Pons (tissue), 1 donor: Measurements from ENCODE around the gene ZSCAN9.

ENCODE experiments used
- DNase-seq: peaks from one replicate; pipeline ENCODE4 v3.0.0-alpha.2; 2016; ENCODE audit warnings: low spot score

ZSCAN9 gene

DNA sequence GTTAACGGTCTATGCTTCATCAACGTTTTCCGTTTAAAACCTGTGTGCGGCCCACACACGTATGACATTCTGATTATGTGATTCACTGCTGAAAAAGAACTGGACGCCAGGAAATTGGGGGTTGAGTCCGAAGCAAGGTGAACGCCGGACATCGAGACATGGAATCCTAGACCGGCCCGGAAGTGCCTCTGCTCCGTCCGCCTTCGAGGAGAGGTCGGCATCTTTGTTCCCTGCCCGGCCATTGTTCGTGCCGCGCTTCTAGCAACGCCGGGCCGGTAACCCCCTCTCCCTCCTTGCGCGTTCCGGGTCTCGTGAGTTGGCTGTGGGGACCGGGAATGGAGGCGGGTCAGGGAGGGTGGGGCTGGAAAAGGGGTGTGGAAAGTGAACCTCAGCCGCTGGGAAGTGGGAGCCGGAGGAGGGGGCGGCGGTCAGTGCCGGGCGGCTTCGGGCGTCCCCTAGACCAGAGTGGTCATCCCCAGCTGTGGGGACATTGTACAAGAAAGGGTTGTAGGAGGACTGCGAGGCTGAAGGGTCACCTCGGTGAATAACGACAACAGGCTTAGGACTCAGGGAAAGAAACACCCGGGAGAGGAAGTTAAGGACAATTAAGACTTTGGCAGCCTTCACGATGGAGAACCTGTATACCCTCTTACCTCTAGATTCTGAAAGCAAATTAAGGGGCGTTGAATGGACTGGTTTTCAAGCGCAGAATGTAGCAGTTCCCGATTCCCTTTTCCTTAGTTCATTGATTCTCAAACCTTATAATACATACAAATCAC lies at the start of gene ZSCAN9:
Gene ZSCAN9 (plus strand): TSS at position 220 of the 779 bp plus-strand sequence. CDS start 1,810 bp downstream, outside the sequence.
- peak; percentile 61 for DNase-seq

DNA sequence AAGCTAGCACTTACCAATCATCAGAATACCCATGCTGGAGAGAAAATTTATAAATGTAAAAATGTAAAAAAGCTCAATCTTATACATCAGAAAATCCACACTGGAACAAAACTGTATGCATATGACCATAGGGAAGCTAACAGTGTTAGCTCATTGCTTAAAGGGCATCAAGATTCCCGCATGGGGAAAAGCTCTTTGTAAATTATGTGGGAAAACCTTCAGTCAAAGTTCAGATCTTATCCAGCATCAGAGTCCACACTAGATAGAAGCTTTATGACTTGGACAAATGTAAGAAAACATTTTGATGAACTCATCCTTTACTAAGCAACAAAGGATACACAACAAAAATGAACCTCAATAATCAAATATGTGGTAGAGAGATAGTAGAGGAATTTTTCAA lies 48.7 kb upstream of the ZSCAN9 start:
- no peak for DNase-seq

DNA sequence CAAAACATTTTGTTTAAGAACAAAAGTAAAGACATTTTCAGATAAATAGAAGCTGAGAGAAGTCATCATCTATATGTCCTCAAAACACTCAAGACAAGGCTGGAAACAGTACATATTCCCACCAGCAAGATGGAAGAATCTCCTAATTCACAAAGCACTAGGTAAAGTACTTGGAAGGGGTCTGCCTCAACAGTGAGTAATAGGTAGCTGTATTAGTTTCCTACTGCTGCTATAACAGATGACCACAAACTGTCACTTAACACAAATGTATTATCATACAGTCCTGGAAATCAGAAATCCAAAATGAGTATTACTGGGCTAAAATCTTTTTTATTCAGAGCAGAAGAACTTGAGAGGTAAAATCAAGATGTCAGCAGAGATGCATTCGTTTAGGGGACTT lies 42.8 kb upstream of the ZSCAN9 start:
- no peak for DNase-seq

DNA sequence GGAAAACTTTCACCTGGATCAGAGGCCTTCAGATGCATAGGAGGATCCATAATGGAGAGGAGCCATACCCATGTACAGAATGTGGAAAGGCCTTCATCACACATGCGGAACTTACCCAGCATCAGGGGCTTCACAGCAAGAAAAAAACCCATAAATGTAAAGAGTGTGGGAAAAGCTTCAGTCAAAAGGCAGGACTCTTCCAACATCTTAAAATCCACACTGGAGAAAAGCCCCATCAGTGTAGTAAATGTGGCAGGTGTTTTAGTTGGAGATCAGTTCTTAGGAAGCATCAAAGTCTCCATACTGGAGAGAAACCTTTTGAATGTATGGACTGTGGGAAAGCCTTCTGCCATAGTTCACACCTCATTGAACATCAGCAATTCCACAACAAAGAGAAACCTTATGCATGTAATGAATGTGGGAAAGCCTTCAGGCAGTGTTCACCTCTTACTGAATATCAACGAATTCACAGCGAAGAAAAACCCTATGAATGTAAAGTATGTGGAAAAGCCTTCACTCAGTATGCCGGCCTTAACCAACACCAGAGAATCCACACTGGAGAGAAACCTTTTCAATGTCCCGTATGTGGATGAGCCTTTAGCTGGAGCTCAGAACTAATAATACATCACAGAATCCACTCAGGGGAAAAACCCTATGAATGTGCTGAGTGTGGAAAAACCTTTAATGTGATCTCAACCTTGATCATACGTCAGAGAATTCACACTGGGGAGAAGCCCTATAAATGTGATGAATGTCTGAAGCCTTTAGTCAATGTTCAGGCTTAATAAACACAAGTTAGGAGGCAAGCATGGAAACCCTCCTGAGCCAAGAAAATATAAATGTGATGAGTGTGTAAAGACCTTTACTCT lies 36.7 kb upstream of the ZSCAN9 start:
- DNase-seq, result no peak

GRCh38 chr6:28200020-28200419 lies 25.1 kb upstream of the ZSCAN9 start:
- DNase-seq, result no peak

DNA sequence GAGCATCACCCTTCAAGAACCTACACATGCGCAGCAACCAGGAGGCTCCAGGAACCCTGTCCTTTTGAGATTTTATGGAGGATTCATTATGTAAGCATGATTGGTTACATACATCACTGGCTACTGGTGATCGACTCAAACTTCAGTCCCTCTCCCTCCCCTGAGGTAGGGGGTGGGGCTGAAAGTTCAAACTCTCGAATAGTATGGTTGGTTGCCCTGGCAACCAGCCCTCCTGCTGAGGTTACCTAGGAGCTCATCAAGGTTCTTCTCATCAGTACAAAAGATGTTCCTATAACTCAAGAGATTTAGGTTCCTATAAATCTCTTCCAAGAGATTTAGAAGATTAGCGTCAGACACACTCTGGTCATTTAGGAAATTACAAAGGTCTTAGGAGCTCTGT lies 21.9 kb upstream of the ZSCAN9 start:
- no peak for DNase-seq

DNA sequence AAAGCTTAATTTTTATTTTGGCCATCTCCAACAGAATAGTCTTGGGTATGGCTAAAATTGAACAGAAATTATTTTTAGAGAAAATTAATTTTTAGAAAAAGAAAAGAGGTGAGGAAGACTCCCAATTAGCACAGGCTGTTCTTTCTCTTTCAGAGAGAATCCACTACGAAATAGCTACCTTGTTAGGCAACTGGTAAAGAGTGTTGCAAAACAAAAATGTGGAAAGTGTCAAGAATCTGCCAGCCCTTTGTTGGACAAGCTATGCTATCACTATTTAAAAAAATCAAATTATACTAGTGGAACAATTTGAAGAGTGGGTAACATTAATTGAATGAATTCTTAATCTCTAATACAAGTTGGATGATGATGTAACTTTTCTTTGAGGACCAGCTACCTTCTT lies 19.2 kb upstream of the ZSCAN9 start:
- no peak for DNase-seq

GRCh38 chr6:28206527-28206926 lies 18.5 kb upstream of the ZSCAN9 start:
- no peak for DNase-seq

GRCh38 chr6:28206928-28207509 lies 18.1 kb upstream of the ZSCAN9 start:
- DNase-seq, result no peak

DNA sequence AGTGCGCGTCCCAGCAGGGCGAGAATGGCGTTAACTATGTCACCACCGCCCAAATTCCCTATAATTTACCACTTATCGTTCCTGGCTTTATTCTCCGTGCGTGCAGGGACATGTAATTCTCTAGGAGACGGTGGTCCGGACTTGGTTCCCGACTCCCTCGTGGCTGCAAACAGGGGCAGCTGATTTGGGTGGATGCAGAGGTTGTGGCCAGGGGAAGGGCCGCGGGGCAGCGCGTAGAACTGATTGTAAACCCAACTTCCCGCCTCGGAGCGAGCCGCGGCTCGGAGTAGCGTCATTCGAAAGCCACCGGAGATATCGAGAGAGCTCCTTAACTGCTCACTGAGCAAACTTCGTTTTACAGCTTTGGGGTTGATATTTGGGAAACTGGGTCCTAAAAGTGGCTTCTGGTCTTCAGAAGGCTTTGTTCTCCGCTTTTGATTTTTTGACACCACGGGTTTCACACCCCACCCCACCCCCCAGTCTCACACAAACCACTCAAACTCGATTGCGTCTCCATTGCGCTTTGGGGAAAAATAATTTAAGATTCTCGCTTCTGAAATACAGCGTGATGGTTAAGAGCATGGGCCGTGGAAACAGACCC lies 17.5 kb upstream of the ZSCAN9 start:
- no peak for DNase-seq

- DNase-seq, result no peak
Observed at GRCh38 chr6:28208111-28208659, 16.9 kb upstream of the ZSCAN9 start.

- DNase-seq, result no peak
Observed at GRCh38 chr6:28209753-28210535, 15.1 kb upstream of the ZSCAN9 start.

DNA sequence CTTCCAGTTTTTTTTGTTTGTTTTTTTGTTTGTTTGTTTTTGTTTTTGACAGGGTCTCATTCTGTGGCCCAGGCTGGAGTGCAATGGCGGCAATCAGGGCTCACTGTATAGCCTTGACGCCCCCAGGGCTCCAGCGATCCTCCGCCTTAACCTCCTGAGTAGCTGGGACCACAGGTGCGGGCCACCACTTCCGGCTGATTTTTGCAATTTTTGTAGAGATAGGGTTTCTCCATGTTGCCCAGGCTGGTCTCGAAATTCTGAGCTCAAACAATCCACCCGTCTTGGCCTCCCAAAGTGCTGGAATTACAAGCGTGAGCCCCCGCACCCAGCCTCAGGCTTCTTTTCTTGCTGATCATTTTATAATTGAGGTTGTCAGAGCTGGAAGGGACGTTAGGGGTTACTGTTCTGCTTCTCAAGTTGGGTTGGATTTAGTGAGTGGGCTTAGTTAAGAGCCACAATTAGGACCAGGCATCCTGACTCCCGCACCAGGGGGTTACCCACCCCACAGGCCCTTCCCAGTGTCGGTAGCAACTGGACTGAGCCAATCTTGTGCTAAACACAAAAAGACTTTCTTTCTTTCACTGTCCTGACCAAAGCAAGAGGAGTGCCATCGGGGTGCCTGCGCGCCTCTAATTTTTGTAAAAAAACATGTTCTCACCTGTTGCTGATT lies 13.1 kb upstream of the ZSCAN9 start:
- no peak for DNase-seq

DNA sequence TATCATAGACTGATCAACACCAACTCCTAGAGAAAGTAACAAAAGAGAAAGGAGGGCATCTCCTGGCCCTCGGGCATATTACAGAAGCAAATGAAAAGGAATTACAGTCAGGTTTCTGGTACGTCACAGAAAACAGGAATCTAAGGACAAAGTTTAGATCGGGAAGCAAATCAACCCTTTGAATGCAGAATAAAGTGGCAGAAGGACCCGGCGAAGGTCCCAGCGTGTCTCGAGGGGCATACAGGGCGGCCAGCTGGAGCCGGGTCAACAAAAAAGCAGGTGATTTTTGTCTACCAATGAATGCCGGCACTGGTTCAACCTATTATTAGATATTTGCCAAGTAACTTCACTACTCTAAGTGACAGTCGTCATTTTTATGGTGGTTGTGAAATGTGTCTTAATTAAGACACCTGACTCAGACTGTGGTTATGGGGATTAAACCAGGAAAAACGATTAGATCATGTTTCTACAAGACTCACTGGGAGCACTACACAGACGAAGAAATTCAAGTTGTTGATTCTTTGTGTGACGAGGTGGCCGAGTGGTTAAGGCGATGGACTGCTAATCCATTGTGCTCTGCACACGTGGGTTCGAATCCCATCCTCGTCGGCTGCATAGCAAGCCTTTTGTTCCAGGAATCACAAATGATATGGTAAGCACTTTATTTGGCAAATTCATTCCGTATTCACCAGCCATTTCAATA lies 12.4 kb upstream of the ZSCAN9 start:
- peak; percentile 58 for DNase-seq

GRCh38 chr6:28213213-28213523 lies 11.9 kb upstream of the ZSCAN9 start:
- no peak for DNase-seq

- no peak for DNase-seq
Observed at GRCh38 chr6:28215425-28215824, 9.7 kb upstream of the ZSCAN9 start.

DNA sequence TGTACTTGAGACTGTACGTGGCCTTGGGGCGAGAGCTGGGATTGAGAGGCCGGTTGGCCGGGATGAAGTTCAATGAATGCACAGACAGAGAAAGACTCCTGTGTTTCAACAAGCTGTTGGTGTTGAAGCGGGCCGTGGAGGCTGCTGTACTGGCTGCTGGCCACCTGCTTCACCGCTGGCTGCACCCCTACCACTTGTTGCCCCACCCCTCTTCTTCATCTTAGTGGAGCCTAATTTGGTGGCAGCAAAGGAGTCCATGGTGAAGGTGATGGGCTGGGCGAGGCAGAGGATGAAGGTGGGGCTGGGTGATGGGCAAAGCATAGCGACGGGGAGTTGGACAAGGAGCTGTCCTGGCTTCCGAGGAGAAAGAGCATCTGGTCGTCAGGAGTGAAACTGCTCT lies 7.2 kb upstream of the ZSCAN9 start:
- DNase-seq, result no peak

GRCh38 chr6:28218312-28219248 lies 6.5 kb upstream of the ZSCAN9 start:
- peak; percentile 61 for DNase-seq
